Neural progenitor cell (in vitro differentiated cells): ENCODE measurements around the gene ALDH1A3. TPM values are rescaled to one million over a fixed set of nuclear protein-coding genes. Genes with fewer than 3 reads are reported as not detected.

ENCODE experiments used
- DNase-seq: peaks from one replicate; pipeline ENCODE4 v3.0.0-alpha.2; 2016; ENCODE audit warnings: low spot score
- H2AFZ ChIP-seq: fragments of 200-600 bp; sonication (generic); replicated peaks from 2 replicates; pipeline ENCODE4 v1.6.1; 2016; ENCODE audit warnings: antibody characterized with exemption
- H3F3A ChIP-seq: fragments of 200-600 bp; sonication (generic); 2 replicates; pipeline ENCODE4 v1.6.1; 2016; ENCODE audit warnings: antibody characterized with exemption, low read depth
- H3K27ac ChIP-seq: fragments of 200-600 bp; sonication (generic); 2 replicates; pipeline ENCODE4 v1.5.1; 2016; ENCODE audit warnings: mild to moderate bottlenecking
- H3K27me3 ChIP-seq: fragments of 200-600 bp; sonication (generic); 2 replicates; pipeline ENCODE4 v1.6.1; 2016; ENCODE audit warnings: mild to moderate bottlenecking, moderate library complexity
- H3K36me3 ChIP-seq: fragments of 200-600 bp; sonication (generic); 2 replicates; pipeline ENCODE4 v1.5.1; 2016
- H3K4me1 ChIP-seq: fragments of 200-600 bp; sonication (generic); 2 replicates; pipeline ENCODE4 v1.6.1; 2016; ENCODE audit warnings: mixed run types
- H3K4me2 ChIP-seq: fragments of 200-600 bp; sonication (generic); 2 replicates; pipeline ENCODE4 v1.6.1; 2016
- H3K4me3 ChIP-seq: fragments of 200-600 bp; sonication (generic); 2 replicates; pipeline ENCODE4 v1.5.1; 2016
- H3K79me2 ChIP-seq: fragments of 200-600 bp; sonication (generic); 2 replicates; pipeline ENCODE4 v1.6.1; 2016; ENCODE audit warnings: low read depth
- H3K9ac ChIP-seq: fragments of 200-600 bp; sonication (generic); 2 replicates; pipeline ENCODE4 v1.6.1; 2016
- H3K9me3 ChIP-seq: fragments of 200-600 bp; sonication (generic); 2 replicates; pipeline ENCODE4 v1.5.1; 2016; ENCODE audit warnings: low read depth
- H4K20me1 ChIP-seq: fragments of 200-600 bp; sonication (generic); 2 replicates; pipeline ENCODE4 v1.6.1; 2016; ENCODE audit warnings: low read depth
- H3K27ac Mint-ChIP-seq: 3 replicates; pipeline ENCODE4 v1.8.0; 2021; ENCODE audit warnings: mixed read lengths
- H3K27me3 Mint-ChIP-seq: 2 replicates; pipeline ENCODE4 v1.8.0; 2022; ENCODE audit warnings: low read depth, mild to moderate bottlenecking, inconsistent platforms, moderate library complexity, mixed read lengths; ENCODE audit not compliant: insufficient read depth
- H3K36me3 Mint-ChIP-seq: 3 replicates; pipeline ENCODE4 v1.8.0; 2021; ENCODE audit warnings: mixed read lengths
- H3K4me1 Mint-ChIP-seq: 3 replicates; pipeline ENCODE4 v1.8.0; 2021; ENCODE audit warnings: mixed read lengths
- H3K4me3 Mint-ChIP-seq: 3 replicates; pipeline ENCODE4 v1.8.0; 2021; ENCODE audit warnings: mild to moderate bottlenecking, moderate library complexity, mixed read lengths
- H3K9me3 Mint-ChIP-seq: 3 replicates; pipeline ENCODE4 v1.8.0; 2020; ENCODE audit warnings: mixed read lengths
- EZH2 ChIP-seq: fragments of 200-600 bp; sonication (generic); IDR thresholded peaks from 2 replicates; pipeline ENCODE4 v1.6.1; 2017; ENCODE audit warnings: antibody characterized with exemption, mild to moderate bottlenecking, moderate library complexity
- EZH2phosphoT487 ChIP-seq: fragments of 200-600 bp; sonication (generic); IDR thresholded peaks from 2 replicates; pipeline ENCODE4 v1.6.1; 2017; ENCODE audit warnings: antibody characterized with exemption
- small RNA-seq: library from RNA; depleted of rRNA; stranded (forward); fragments of <200 nt; gene quantifications from one replicate; pipeline ENCODE3, GENCODE V24; 2015
- total RNA-seq: library from RNA; depleted of rRNA; stranded (reverse); fragments of >200 nt; gene quantifications from 2 replicates; pipeline ENCODE4 v1.2.3, GENCODE V29; 2015; ENCODE audit warnings: low replicate concordance
- TF ChIP-seq, protein P1 (sequence below): fragments of 200-600 bp; sonication (generic); IDR thresholded peaks from 2 replicates; pipeline ENCODE4 v1.5.1; 2017; ENCODE audit warnings: antibody characterized with exemption, mild to moderate bottlenecking

Gene ALDH1A3
- total RNA-seq, 1 donor from 2014 or later = 0.80 TPM

DNA sequence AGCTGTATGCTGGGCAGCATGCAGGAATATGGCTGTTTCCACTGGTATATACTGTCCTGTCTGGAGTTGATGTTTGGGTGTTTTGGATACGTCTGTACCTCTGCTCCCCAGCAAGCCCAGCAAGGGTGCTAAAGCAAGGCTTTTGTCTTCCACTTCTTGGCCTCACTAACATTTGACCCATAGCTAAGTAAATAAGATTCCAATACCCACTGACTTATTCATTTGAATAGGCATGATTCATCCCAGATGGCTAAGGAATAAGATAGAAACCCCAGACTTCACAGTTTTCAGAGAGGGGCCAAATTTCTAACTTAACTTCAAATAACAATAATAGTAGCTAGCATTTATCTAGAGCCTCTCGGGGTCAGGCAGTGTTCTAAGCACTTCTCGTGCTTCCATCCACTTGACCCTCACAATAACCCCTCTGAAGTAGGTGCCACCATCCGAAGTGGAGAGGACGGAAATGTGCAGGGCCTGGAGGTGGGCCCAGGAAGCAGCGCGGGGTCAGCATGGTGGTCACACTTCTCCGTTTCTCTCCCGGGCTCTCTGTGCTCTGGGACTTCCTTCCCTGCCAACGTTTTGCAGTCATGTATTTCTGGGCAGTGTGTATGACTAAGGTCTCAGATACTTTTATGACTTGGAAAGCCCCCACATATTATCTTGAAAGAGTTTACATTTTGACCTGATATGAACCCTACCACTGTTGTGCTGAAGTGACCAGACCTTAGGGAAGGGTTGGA is 78.9 kb downstream of the ALDH1A3 start:
- peaks cover 2% of the 10 kb centered on the region for H3K27me3 Mint-ChIP-seq
- no peak overlapping the region for H3K27ac ChIP-seq
- H3K9me3 Mint-ChIP-seq = no peaks in the 10 kb centered on the region
- TF ChIP-seq, protein P1, sequence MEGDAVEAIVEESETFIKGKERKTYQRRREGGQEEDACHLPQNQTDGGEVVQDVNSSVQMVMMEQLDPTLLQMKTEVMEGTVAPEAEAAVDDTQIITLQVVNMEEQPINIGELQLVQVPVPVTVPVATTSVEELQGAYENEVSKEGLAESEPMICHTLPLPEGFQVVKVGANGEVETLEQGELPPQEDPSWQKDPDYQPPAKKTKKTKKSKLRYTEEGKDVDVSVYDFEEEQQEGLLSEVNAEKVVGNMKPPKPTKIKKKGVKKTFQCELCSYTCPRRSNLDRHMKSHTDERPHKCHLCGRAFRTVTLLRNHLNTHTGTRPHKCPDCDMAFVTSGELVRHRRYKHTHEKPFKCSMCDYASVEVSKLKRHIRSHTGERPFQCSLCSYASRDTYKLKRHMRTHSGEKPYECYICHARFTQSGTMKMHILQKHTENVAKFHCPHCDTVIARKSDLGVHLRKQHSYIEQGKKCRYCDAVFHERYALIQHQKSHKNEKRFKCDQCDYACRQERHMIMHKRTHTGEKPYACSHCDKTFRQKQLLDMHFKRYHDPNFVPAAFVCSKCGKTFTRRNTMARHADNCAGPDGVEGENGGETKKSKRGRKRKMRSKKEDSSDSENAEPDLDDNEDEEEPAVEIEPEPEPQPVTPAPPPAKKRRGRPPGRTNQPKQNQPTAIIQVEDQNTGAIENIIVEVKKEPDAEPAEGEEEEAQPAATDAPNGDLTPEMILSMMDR = no peak
- TF ChIP-seq EZH2 (no peak), EZH2phosphoT487 (no peak)
- DNase-seq = no peak
- H3K4me3 Mint-ChIP-seq = no peak overlapping the region
- no peaks in the 10 kb centered on the region for H3F3A ChIP-seq
- no peak overlapping the region for H3K9ac ChIP-seq
- no peak overlapping the region for H3K27ac Mint-ChIP-seq
- H3K4me2 ChIP-seq = no peak overlapping the region
- H3K36me3 ChIP-seq = no peaks in the 10 kb centered on the region
- H3K27me3 ChIP-seq = no peaks in the 10 kb centered on the region
- no peaks in the 10 kb centered on the region for H3K4me1 Mint-ChIP-seq
- H4K20me1 ChIP-seq = no peaks in the 10 kb centered on the region
- no peaks in the 10 kb centered on the region for H3K79me2 ChIP-seq
- no peak overlapping the region for H2AFZ ChIP-seq
- no peak overlapping the region for H3K4me3 ChIP-seq
- no peaks in the 10 kb centered on the region for H3K4me1 ChIP-seq
- no peaks in the 10 kb centered on the region for H3K9me3 ChIP-seq
- no peaks in the 10 kb centered on the region for H3K36me3 Mint-ChIP-seq

DNA sequence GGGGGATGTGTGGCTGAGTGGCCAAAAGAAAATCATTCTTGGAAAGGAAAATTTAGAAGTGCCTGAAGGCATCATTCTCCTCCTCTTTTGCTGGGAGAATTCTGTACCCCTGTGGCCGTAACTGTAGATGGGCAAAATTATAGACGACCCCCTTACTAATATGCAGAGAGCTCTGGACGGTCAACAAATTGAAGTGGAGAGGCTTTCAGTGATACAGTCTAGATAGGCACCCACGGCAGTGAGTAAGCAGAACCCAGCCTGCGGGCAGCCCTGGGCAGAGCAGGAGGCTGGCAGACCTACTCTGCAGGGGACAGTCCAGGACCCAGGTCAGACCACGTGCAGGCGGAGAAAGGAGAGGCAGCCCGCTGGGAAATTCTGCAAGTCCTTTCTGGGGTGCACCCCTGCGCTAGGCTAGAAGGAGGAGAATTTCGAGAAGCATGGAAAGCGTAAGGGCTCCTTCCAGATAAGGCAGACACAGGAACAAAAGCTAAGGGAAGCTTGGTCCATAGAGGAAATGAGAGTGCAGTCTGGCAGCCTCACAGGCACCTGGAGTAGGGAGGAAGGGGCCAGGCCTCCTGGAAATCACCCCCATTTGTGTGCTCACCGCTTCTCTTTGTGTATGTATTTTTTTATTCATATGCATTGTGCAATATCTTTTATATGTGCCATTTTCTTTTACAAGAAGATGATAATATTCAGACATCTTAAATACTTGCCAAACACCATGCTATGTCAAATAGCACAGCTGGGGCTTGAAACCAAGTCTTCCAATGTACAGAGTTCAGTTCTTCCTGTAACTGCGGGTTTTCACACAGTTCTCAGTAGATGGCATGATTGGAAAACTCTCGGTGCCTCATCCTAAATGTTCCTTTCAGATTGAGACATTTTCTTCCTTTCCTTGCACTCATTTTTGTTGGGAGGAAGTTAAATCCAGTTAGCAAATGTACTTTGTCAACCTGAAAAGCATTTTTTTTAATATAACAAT is 79.7 kb downstream of the ALDH1A3 start:
- no peak overlapping the region for H3K4me3 Mint-ChIP-seq

More for the DNA sequence above, 79.7 kb downstream of the ALDH1A3 start:
- Histone ChIP-seq H3K36me3 (no peaks in the 10 kb centered on the region), H4K20me1 (no peaks in the 10 kb centered on the region), H3K27me3 (no peaks in the 10 kb centered on the region), H3K9me3 (no peaks in the 10 kb centered on the region), H3K9ac (no peak overlapping the region), H3K4me1 (no peaks in the 10 kb centered on the region), H3K79me2 (no peaks in the 10 kb centered on the region), H3K4me3 (no peak overlapping the region), H3K27ac (no peak overlapping the region), H3K4me2 (no peak overlapping the region), H2AFZ (no peak overlapping the region), H3F3A (no peaks in the 10 kb centered on the region)
- Mint-ChIP-seq H3K36me3 (no peaks in the 10 kb centered on the region), H3K27me3 (peaks cover 2% of the 10 kb centered on the region), H3K27ac (no peak overlapping the region), H3K4me1 (no peaks in the 10 kb centered on the region), H3K9me3 (no peaks in the 10 kb centered on the region)
- TF ChIP-seq EZH2 = no peak
- TF ChIP-seq, protein P1 = no peak
- TF ChIP-seq EZH2phosphoT487 = no peak
- no peak for DNase-seq

Small RNA genes within 50 kb of the gene (small RNA-seq; reads per million reads assigned to genes)
- not detected for gene AC015712.3

Other genes starting within 250 kb of the ALDH1A3 start
- 0.43 TPM in 1 of 2 replicates, not detected in the other for gene LRRK1, start 39.5 kb downstream of the ALDH1A3 start, total RNA-seq